ENCODE measurements around the gene STAM. TPM values are rescaled to one million over a fixed set of nuclear protein-coding genes. Genes with fewer than 3 reads are reported as not detected.

STAM gene
- total RNA-seq, 4 donors from 2014 or later = 13.2 to 21.4 (median 17.9) TPM

DNA sequence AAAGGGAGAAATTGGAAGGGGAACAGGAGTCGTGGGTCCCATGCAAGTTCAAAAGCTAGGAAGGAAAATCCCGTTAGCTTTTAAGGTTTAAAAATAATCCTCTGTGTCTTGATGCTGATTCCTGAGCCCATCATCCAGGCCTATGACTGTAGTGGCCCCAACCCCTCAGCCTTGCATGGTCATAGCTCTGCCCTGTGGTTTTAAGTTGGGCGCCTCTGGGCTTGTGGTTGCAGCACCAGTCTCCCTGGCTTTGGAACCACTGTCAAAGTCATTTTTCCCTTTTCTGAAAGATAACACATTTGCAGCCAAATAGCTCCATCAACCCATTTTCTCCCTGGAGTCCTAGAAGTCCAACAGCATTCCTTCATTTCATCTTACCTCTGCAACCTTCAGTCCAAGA, 121.7 kb downstream of the STAM start:
- 68 to 69% methylated on average over 3 of the region's 3 CpGs for WGBS, 2 donors
- TF ChIP-seq, protein P1, sequence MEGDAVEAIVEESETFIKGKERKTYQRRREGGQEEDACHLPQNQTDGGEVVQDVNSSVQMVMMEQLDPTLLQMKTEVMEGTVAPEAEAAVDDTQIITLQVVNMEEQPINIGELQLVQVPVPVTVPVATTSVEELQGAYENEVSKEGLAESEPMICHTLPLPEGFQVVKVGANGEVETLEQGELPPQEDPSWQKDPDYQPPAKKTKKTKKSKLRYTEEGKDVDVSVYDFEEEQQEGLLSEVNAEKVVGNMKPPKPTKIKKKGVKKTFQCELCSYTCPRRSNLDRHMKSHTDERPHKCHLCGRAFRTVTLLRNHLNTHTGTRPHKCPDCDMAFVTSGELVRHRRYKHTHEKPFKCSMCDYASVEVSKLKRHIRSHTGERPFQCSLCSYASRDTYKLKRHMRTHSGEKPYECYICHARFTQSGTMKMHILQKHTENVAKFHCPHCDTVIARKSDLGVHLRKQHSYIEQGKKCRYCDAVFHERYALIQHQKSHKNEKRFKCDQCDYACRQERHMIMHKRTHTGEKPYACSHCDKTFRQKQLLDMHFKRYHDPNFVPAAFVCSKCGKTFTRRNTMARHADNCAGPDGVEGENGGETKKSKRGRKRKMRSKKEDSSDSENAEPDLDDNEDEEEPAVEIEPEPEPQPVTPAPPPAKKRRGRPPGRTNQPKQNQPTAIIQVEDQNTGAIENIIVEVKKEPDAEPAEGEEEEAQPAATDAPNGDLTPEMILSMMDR (IDR thresholded peaks at IDR 0.05) = no peak
- TF ChIP-seq POLR2A (IDR thresholded peaks at IDR 0.05) = no peak
- intact Hi-C loops (cut with DNase I; ENCODE audit: low total_unique reads) = no loop called here
- DNase-seq (ENCODE audit: low spot score in 2 of 2) = no peak
- H3K4me3 ChIP-seq (ENCODE audit: low read depth, poor library complexity, severe bottlenecking) = no peak overlapping the region

Other genes with a start within 250 kb of the STAM start
- 1 to 10 TPM in 2 of 4 donors, under 1 TPM in 2; 0.34 to 2.8 (median 1.5) TPM for gene ST8SIA6, start 189.6 kb upstream of the STAM start, total RNA-seq
- 1 to 10 TPM in 3 of 4 donors, under 1 TPM in 1; 0.80 to 4.1 (median 2.7) TPM for gene HACD1, start 26.8 kb upstream of the STAM start, total RNA-seq
- gene TMEM236, start 108.0 kb downstream of the STAM start, total RNA-seq = under 1 TPM; 0.08 to 0.95 (median 0.55) TPM
- gene MRC1, start 165.2 kb downstream of the STAM start, total RNA-seq = 10 to 100 TPM in 1 of 4 donors, 1 to 10 TPM in 3; 4.9 to 19.2 (median 8.6) TPM